GM19452 (cell line): ENCODE results near the gene LRRC32.

Experiments
- ATAC-seq: cut with Tn5 transposase; IDR thresholded peaks from one replicate; pipeline ENCODE4 v1.9.1; 2021; ENCODE audit not compliant: unreplicated experiment

The LRRC32 gene

GRCh38 chr11:76700177-76701100 is 29.9 kb upstream of the LRRC32 start:
- ATAC-seq = no peak

GRCh38 chr11:76699451-76700091 is 29.0 kb upstream of the LRRC32 start:
- no peak for ATAC-seq

GRCh38 chr11:76698321-76699043 is 27.9 kb upstream of the LRRC32 start:
- no peak for ATAC-seq

GRCh38 chr11:76696756-76697155 is 26.2 kb upstream of the LRRC32 start:
- no peak for ATAC-seq

GRCh38 chr11:76695771-76696170 is 25.2 kb upstream of the LRRC32 start:
- ATAC-seq = no peak

- no peak for ATAC-seq
These were observed 24.6 kb upstream of the LRRC32 start for GRCh38 chr11:76695133-76695532.

- ATAC-seq = no peak
These were observed 24.1 kb upstream of the LRRC32 start for GRCh38 chr11:76694664-76695063.

GRCh38 chr11:76693806-76694205 is 23.3 kb upstream of the LRRC32 start:
- ATAC-seq = no peak

GRCh38 chr11:76692956-76693355 is 22.4 kb upstream of the LRRC32 start:
- ATAC-seq = no peak

- ATAC-seq = no peak
These were observed 21.1 kb upstream of the LRRC32 start for GRCh38 chr11:76691655-76692054.

- ATAC-seq = no peak
These were observed 20.2 kb upstream of the LRRC32 start for GRCh38 chr11:76690736-76691135.

- ATAC-seq = no peak
These were observed 19.0 kb upstream of the LRRC32 start for GRCh38 chr11:76689313-76690260.

- ATAC-seq = no peak
These were observed 17.6 kb upstream of the LRRC32 start for GRCh38 chr11:76688146-76688545.

- ATAC-seq = no peak
These were observed 15.9 kb upstream of the LRRC32 start for GRCh38 chr11:76686261-76687079.

- no peak for ATAC-seq
These were observed 15.3 kb upstream of the LRRC32 start for GRCh38 chr11:76685831-76686230.

- ATAC-seq = no peak
These were observed 14.7 kb upstream of the LRRC32 start for GRCh38 chr11:76685237-76685636.

- ATAC-seq = no peak
These were observed 14.0 kb upstream of the LRRC32 start for GRCh38 chr11:76684516-76684915.

- no peak for ATAC-seq
These were observed 12.9 kb upstream of the LRRC32 start for GRCh38 chr11:76683161-76684095.

- ATAC-seq = no peak
These were observed 12.1 kb upstream of the LRRC32 start for GRCh38 chr11:76682684-76683083.
